Ishikawa (cell line): ENCODE data around the gene RASL11A.

Experiments used
- CEBPB ChIP-seq: IDR thresholded peaks from 2 replicates; pipeline ENCODE4 v1.6.1; 2012
- CREB1 ChIP-seq: IDR thresholded peaks from 2 replicates; pipeline ENCODE4 v1.6.1; 2012; ENCODE audit warnings: low read depth
- EGR1 ChIP-seq: IDR thresholded peaks from 2 replicates; pipeline ENCODE4 v1.6.1; 2012
- FOXM1 ChIP-seq: IDR thresholded peaks from 2 replicates; pipeline ENCODE4 v1.6.1; 2012; ENCODE audit warnings: low read depth, borderline replicate concordance
- NFIC ChIP-seq: IDR thresholded peaks from 2 replicates; pipeline ENCODE4 v1.6.1; 2012
- RAD21 ChIP-seq: IDR thresholded peaks from 2 replicates; pipeline ENCODE4 v1.6.1; 2012; ENCODE audit warnings: low read depth
- REST ChIP-seq: IDR thresholded peaks from 2 replicates; pipeline ENCODE4 v1.6.1; 2012; ENCODE audit warnings: low read depth, mild to moderate bottlenecking
- TAF1 ChIP-seq: IDR thresholded peaks from 2 replicates; pipeline ENCODE4 v1.6.1; 2012; ENCODE audit warnings: low read depth, mild to moderate bottlenecking
- TEAD4 ChIP-seq: IDR thresholded peaks from 2 replicates; pipeline ENCODE4 v1.6.1; 2012
- USF1 ChIP-seq: IDR thresholded peaks from 2 replicates; pipeline ENCODE4 v1.6.1; 2012
- YY1 ChIP-seq: IDR thresholded peaks from 2 replicates; pipeline ENCODE4 v1.6.1; 2012; ENCODE audit warnings: low read depth
- ZBTB7A ChIP-seq: IDR thresholded peaks from 2 replicates; pipeline ENCODE4 v1.6.1; 2012; ENCODE audit warnings: low read depth
- TF ChIP-seq, protein P1 (sequence below): IDR thresholded peaks from 2 replicates; pipeline ENCODE4 v1.6.1; 2012

- TF ChIP-seq, protein P1, sequence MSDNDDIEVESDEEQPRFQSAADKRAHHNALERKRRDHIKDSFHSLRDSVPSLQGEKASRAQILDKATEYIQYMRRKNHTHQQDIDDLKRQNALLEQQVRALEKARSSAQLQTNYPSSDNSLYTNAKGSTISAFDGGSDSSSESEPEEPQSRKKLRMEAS, result no peak
- TF ChIP-seq TAF1 (no peak), RAD21 (no peak), EGR1 (no peak), ZBTB7A (no peak), TEAD4 (no peak), FOXM1 (no peak), USF1 (no peak), NFIC (no peak), CREB1 (no peak), REST (no peak), YY1 (no peak), CEBPB (no peak)
Observed at GRCh38 chr13:27302643-27303262, 32.1 kb downstream of the RASL11A start.
